ENCODE results near the gene OR4C11.

The OR4C11 gene

GRCh38 chr11:55607545-55607944 is at the start of gene OR4C11:
OR4C11 (minus strand) TSS chr11:55607645; CDS start chr11:55604373, 3,272 bp downstream.
- no peak for DNase-seq

GRCh38 chr11:55655096-55655495 is 47.7 kb upstream of the OR4C11 start:
- no peak for DNase-seq

- no peak for DNase-seq
Observed at GRCh38 chr11:55652560-55652959, 45.1 kb upstream of the OR4C11 start.

GRCh38 chr11:55648027-55648426 is 40.6 kb upstream of the OR4C11 start, which contains the start of gene OR4S2:
OR4S2 (plus strand) TSS chr11:55648327; CDS start chr11:55650904, 2,577 bp downstream.
- DNase-seq, result no peak

DNA sequence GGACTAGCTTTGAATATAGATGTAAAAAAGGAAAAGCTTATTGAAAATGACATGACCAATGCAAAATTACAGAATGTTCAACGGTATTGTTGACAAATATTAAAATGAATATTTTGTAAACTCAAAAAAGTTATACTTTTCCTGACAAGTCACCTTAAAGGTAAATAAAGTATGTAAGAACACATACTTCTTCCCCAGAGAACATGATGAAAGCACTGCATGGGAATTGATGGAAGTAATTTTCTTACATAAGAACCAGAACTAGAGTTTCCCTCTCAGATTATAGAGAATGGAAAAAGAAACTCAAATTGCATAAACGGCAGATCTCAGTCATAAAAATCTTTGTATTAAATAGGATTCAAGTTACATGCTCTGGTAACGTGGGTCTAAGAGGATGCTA is 27.4 kb upstream of the OR4C11 start, which contains the start of gene OR4P4:
Gene OR4P4, plus strand, starts transcription at position 301 of the 400 bp plus-strand sequence.
- no peak for DNase-seq

- DNase-seq, result no peak
Observed at GRCh38 chr11:55624531-55624930, 17.1 kb upstream of the OR4C11 start.

DNA sequence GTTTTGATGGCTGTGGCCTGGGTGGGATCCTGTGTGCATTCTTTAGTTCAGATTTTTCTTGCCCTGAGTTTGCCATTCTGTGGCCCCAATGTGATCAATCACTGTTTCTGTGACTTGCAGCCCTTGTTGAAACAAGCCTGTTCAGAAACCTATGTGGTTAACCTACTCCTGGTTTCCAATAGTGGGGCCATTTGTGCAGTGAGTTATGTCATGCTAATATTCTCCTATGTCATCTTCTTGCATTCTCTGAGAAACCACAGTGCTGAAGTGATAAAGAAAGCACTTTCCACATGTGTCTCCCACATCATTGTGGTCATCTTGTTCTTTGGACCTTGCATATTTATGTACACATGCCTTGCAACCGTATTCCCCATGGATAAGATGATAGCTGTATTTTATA is 34.9 kb downstream of the OR4C11 start:
- no peak for DNase-seq

DNA sequence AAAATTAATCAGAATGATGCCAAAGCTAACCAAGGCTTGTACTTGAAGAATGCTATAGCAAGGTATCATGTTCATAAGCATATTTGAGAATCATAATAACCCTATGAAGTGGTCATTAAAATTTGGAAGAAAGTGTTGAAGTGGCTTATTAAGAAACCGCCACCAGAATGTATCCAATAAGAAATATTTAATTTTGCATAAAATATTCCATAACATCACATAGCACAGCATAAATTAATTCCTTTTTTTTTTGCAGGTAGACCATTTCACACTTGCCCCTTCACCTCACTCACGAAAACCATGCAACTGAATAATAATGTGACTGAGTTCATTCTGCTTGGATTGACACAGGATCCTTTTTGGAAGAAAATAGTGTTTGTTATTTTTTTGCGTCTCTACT is 35.6 kb downstream of the OR4C11 start, which contains the start of gene OR4C16:
Gene OR4C16, plus strand, starts transcription at position 301 of the 400 bp plus-strand sequence. Its CDS starts 0 bp downstream, at position 301.
- DNase-seq, result no peak

DNA sequence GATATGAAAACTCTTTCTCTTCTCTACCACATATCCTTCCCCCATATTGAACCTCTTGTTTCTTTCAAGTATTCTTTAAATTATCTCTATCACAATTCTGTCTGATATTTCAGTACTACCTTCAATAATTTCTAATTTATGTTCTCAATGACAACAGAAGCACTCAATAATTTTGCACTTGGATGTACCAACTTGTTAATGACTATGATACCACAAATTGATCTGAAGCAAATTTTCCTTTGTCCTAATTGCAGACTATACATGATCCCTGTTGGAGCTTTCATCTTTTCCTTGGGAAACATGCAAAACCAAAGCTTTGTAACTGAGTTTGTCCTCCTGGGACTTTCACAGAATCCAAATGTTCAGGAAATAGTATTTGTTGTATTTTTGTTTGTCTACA is 53.3 kb downstream of the OR4C11 start, which contains the start of gene OR4C15:
Gene OR4C15, plus strand, starts transcription at position 301 of the 400 bp plus-strand sequence. Its CDS starts 0 bp downstream, at position 301.
- no peak for DNase-seq

Data from inflammatory macrophage treated with lipopolysaccharide for 4 hours (primary cell).